Measurements from ENCODE around the gene TBC1D5. TPM values are rescaled to one million over a fixed set of nuclear protein-coding genes. Genes with fewer than 3 reads are reported as not detected.

TBC1D5 gene
- total RNA-seq, 1 experiment from 2014 or later = 26.1 TPM

DNA sequence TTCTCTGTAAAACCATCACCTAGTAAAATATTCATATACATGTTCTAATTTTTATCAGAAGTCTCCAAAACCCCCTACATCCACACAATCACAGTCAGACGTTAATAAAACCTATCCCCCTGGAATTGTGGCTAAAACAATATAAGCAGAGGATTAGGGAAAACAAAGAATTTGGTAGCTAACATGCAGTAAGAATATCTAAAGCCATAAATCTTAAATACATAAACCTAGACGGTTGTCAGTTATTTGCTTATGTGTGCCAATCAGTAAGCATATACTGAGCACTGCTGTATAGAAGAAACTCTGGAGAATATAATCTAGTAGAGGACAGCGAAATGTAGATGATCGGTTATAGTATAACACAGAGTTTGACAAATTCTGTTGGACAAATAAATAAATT is 232.2 kb downstream of the TBC1D5 start:
- Mint-ChIP-seq H3K36me3 (no peaks in the 10 kb centered on the region), H3K27me3 (ENCODE audit: low read depth) (no peaks in the 10 kb centered on the region), H3K27ac (no peak overlapping the region), H3K4me3 (no peak overlapping the region), H3K9me3 (no peaks in the 10 kb centered on the region), H3K4me1 (peaks cover 3% of the 10 kb centered on the region; the same call in 1 of the 2 replicates)
- ATAC-seq (no peak), DNase-seq (ENCODE audit: low spot score) (no peak)
- POLR2A ChIA-PET = no interaction called here
- CTCF ChIA-PET = no interaction called here
- no peak for TF ChIP-seq GRHL2 (CRISPR knock-in tag; IDR thresholded peaks at IDR 0.05; ENCODE audit: insufficient replicate concordance, severe bottlenecking)

- POLR2A ChIA-PET = no interaction called here
- Mint-ChIP-seq H3K9me3 (no peaks in the 10 kb centered on the region), H3K27me3 (ENCODE audit: low read depth) (no peaks in the 10 kb centered on the region), H3K36me3 (no peaks in the 10 kb centered on the region), H3K4me1 (peaks cover 3% of the 10 kb centered on the region; the same call in 1 of the 2 replicates), H3K27ac (no peak overlapping the region), H3K4me3 (no peak overlapping the region)
- ATAC-seq (no peak), DNase-seq (ENCODE audit: low spot score) (no peak)
- TF ChIP-seq OVOL2 (CRISPR knock-in tag; IDR thresholded peaks at IDR 0.05; ENCODE audit: borderline replicate concordance) (no peak), MXD4 (CRISPR knock-in tag; IDR thresholded peaks at IDR 0.05; ENCODE audit: borderline replicate concordance) (no peak), TP53 (CRISPR knock-in tag; IDR thresholded peaks at IDR 0.05) (no peak), JAZF1 (CRISPR knock-in tag; IDR thresholded peaks at IDR 0.05) (no peak), TEAD1 (CRISPR knock-in tag; IDR thresholded peaks at IDR 0.05) (no peak), FOXP1 (CRISPR knock-in tag; IDR thresholded peaks at IDR 0.05; ENCODE audit: borderline replicate concordance) (no peak), SMAD4 (CRISPR knock-in tag; IDR thresholded peaks at IDR 0.05) (no peak), PREB (CRISPR knock-in tag; IDR thresholded peaks at IDR 0.05; ENCODE audit: borderline replicate concordance) (no peak), NFYB (CRISPR knock-in tag; conservative IDR thresholded peaks at IDR 0.05; ENCODE audit: low read depth) (no peak), USF2 (CRISPR knock-in tag; IDR thresholded peaks at IDR 0.05) (no peak)
- TF ChIP-seq, protein P1, sequence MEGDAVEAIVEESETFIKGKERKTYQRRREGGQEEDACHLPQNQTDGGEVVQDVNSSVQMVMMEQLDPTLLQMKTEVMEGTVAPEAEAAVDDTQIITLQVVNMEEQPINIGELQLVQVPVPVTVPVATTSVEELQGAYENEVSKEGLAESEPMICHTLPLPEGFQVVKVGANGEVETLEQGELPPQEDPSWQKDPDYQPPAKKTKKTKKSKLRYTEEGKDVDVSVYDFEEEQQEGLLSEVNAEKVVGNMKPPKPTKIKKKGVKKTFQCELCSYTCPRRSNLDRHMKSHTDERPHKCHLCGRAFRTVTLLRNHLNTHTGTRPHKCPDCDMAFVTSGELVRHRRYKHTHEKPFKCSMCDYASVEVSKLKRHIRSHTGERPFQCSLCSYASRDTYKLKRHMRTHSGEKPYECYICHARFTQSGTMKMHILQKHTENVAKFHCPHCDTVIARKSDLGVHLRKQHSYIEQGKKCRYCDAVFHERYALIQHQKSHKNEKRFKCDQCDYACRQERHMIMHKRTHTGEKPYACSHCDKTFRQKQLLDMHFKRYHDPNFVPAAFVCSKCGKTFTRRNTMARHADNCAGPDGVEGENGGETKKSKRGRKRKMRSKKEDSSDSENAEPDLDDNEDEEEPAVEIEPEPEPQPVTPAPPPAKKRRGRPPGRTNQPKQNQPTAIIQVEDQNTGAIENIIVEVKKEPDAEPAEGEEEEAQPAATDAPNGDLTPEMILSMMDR (IDR thresholded peaks at IDR 0.05) = no peak
- TF ChIP-seq, protein P2, sequence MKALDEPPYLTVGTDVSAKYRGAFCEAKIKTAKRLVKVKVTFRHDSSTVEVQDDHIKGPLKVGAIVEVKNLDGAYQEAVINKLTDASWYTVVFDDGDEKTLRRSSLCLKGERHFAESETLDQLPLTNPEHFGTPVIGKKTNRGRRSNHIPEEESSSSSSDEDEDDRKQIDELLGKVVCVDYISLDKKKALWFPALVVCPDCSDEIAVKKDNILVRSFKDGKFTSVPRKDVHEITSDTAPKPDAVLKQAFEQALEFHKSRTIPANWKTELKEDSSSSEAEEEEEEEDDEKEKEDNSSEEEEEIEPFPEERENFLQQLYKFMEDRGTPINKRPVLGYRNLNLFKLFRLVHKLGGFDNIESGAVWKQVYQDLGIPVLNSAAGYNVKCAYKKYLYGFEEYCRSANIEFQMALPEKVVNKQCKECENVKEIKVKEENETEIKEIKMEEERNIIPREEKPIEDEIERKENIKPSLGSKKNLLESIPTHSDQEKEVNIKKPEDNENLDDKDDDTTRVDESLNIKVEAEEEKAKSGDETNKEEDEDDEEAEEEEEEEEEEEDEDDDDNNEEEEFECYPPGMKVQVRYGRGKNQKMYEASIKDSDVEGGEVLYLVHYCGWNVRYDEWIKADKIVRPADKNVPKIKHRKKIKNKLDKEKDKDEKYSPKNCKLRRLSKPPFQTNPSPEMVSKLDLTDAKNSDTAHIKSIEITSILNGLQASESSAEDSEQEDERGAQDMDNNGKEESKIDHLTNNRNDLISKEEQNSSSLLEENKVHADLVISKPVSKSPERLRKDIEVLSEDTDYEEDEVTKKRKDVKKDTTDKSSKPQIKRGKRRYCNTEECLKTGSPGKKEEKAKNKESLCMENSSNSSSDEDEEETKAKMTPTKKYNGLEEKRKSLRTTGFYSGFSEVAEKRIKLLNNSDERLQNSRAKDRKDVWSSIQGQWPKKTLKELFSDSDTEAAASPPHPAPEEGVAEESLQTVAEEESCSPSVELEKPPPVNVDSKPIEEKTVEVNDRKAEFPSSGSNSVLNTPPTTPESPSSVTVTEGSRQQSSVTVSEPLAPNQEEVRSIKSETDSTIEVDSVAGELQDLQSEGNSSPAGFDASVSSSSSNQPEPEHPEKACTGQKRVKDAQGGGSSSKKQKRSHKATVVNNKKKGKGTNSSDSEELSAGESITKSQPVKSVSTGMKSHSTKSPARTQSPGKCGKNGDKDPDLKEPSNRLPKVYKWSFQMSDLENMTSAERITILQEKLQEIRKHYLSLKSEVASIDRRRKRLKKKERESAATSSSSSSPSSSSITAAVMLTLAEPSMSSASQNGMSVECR (CRISPR knock-in tag; IDR thresholded peaks at IDR 0.05; ENCODE audit: borderline replicate concordance) = no peak
- TF ChIP-seq, protein P3, sequence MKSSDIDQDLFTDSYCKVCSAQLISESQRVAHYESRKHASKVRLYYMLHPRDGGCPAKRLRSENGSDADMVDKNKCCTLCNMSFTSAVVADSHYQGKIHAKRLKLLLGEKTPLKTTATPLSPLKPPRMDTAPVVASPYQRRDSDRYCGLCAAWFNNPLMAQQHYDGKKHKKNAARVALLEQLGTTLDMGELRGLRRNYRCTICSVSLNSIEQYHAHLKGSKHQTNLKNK (CRISPR knock-in tag; IDR thresholded peaks at IDR 0.05) = no peak
- TF ChIP-seq, protein P4, sequence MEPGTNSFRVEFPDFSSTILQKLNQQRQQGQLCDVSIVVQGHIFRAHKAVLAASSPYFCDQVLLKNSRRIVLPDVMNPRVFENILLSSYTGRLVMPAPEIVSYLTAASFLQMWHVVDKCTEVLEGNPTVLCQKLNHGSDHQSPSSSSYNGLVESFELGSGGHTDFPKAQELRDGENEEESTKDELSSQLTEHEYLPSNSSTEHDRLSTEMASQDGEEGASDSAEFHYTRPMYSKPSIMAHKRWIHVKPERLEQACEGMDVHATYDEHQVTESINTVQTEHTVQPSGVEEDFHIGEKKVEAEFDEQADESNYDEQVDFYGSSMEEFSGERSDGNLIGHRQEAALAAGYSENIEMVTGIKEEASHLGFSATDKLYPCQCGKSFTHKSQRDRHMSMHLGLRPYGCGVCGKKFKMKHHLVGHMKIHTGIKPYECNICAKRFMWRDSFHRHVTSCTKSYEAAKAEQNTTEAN (CRISPR knock-in tag; IDR thresholded peaks at IDR 0.05) = no peak
- TF ChIP-seq, protein P5, sequence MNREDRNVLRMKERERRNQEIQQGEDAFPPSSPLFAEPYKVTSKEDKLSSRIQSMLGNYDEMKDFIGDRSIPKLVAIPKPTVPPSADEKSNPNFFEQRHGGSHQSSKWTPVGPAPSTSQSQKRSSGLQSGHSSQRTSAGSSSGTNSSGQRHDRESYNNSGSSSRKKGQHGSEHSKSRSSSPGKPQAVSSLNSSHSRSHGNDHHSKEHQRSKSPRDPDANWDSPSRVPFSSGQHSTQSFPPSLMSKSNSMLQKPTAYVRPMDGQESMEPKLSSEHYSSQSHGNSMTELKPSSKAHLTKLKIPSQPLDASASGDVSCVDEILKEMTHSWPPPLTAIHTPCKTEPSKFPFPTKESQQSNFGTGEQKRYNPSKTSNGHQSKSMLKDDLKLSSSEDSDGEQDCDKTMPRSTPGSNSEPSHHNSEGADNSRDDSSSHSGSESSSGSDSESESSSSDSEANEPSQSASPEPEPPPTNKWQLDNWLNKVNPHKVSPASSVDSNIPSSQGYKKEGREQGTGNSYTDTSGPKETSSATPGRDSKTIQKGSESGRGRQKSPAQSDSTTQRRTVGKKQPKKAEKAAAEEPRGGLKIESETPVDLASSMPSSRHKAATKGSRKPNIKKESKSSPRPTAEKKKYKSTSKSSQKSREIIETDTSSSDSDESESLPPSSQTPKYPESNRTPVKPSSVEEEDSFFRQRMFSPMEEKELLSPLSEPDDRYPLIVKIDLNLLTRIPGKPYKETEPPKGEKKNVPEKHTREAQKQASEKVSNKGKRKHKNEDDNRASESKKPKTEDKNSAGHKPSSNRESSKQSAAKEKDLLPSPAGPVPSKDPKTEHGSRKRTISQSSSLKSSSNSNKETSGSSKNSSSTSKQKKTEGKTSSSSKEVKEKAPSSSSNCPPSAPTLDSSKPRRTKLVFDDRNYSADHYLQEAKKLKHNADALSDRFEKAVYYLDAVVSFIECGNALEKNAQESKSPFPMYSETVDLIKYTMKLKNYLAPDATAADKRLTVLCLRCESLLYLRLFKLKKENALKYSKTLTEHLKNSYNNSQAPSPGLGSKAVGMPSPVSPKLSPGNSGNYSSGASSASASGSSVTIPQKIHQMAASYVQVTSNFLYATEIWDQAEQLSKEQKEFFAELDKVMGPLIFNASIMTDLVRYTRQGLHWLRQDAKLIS (CRISPR knock-in tag; IDR thresholded peaks at IDR 0.05; ENCODE audit: borderline replicate concordance) = no peak
- CTCF ChIA-PET = no interaction called here
These were observed 234.2 kb downstream of the TBC1D5 start for GRCh38 chr3:17508180-17508752.

Measured in WTC11 (cell line).